ENCODE measurements around the gene PLCD1. TPM values are rescaled to one million over a fixed set of nuclear protein-coding genes. Genes with fewer than 3 reads are reported as not detected.
A peak's percentile ranks its signal among the peaks of the same experiment; 100 is the strongest.

The PLCD1 gene
- total RNA-seq, 1 experiment from 2014 or later: 27.1 TPM

DNA sequence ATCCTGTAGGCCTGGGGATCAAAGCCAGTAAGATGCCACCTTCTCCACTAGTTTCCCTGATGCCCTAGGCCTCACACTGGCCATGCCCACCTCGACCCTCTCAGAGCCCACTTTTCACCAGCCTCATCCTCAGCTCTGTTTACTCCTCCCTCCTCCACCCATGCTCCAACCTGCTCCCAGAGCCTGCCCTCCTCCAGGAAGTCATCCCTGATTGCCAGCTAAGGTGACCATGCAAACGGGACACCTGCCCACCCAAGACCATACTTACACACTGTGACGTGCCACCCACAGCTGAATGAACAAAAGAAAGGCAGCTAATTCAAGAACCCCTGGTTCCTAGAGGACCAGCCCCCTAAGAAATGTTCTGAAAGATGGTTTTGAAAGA is 9.1 kb downstream of the PLCD1 start:
- Histone ChIP-seq H2BK12ac (ENCODE audit: insufficient read length, low read depth, low read length) (no peak overlapping the region), H3K4me2 (ENCODE audit: insufficient read depth, insufficient read length, low read length) (no peak overlapping the region), H2BK20ac (ENCODE audit: low read depth, low read length, poor library complexity, severe bottlenecking) (no peak overlapping the region), H3K79me1 (ENCODE audit: insufficient read depth, low read depth, low read length, poor library complexity, severe bottlenecking) (no peaks in the 10 kb centered on the region), H3K23ac (ENCODE audit: insufficient read length, low read depth, low read length) (no peak overlapping the region), H3K9ac (ENCODE audit: extremely low read depth, insufficient read length, low read length) (no peak overlapping the region), H4K20me1 (ENCODE audit: control insufficient read depth, insufficient read depth, insufficient read length) (no peaks in the 10 kb centered on the region), H4K8ac (replicated peaks; ENCODE audit: insufficient read length, low read depth, low read length) (no peak overlapping the region), H3K4me1 (ENCODE audit: insufficient read depth, low read length) (no peaks in the 10 kb centered on the region), H3K27ac (ENCODE audit: insufficient read length, low read depth, low read length) (no peak overlapping the region), H3K9me3 (ENCODE audit: control insufficient read depth, low read depth, low read length) (no peaks in the 10 kb centered on the region), H3K18ac (ENCODE audit: insufficient read length, low read depth, low read length) (no peak overlapping the region), H3K27me3 (ENCODE audit: insufficient read depth, low read length) (no peaks in the 10 kb centered on the region; the same call in 1 of the 2 replicates), H4K91ac (ENCODE audit: insufficient read length, low read depth, low read length) (no peak overlapping the region), H3K14ac (ENCODE audit: insufficient read depth, low read length) (no peak overlapping the region), H2AK5ac (ENCODE audit: insufficient read length, low read length) (no peak overlapping the region), H2BK5ac (ENCODE audit: insufficient read length, low read length) (no peak overlapping the region), H2BK120ac (ENCODE audit: low read depth, low read length, poor library complexity, severe bottlenecking) (no peak overlapping the region), H3K79me2 (ENCODE audit: insufficient read depth, low read length) (no peaks in the 10 kb centered on the region), H3K4ac (ENCODE audit: low read depth, low read length) (no peak overlapping the region), H4K5ac (ENCODE audit: insufficient read length, low read depth, low read length) (no peak overlapping the region), H2BK15ac (ENCODE audit: low read depth, low read length) (no peak overlapping the region), H3T11ph (ENCODE audit: low read length) (no peak overlapping the region), H3K23me2 (ENCODE audit: insufficient read length, low read depth, low read length, poor library complexity, severe bottlenecking) (peaks cover 5% of the 10 kb centered on the region), H3K56ac (ENCODE audit: insufficient read length, low read depth, low read length) (no peak overlapping the region), H2AFZ (ENCODE audit: low read length) (no peak overlapping the region)
- peak overlapping the region in 1 of 3 experiments; percentile 67; a peak in 1 of 7 replicates for H3K27ac Mint-ChIP-seq
- no peaks in the 10 kb centered on the region; the same call in 1 of the 2 replicates for H3K27me3 Mint-ChIP-seq (ENCODE audit: low read depth)
- no peaks in the 10 kb centered on the region for H3K9me3 Mint-ChIP-seq
- no peak overlapping the region for H3K4me3 Mint-ChIP-seq
- no CpG with 5 or more reads among the region's 3 CpGs for WGBS (ENCODE audit: extremely low coverage, insufficient read length, low lambda C conversion rate)
- DNase-seq: no peak
- TF ChIP-seq, protein P1, sequence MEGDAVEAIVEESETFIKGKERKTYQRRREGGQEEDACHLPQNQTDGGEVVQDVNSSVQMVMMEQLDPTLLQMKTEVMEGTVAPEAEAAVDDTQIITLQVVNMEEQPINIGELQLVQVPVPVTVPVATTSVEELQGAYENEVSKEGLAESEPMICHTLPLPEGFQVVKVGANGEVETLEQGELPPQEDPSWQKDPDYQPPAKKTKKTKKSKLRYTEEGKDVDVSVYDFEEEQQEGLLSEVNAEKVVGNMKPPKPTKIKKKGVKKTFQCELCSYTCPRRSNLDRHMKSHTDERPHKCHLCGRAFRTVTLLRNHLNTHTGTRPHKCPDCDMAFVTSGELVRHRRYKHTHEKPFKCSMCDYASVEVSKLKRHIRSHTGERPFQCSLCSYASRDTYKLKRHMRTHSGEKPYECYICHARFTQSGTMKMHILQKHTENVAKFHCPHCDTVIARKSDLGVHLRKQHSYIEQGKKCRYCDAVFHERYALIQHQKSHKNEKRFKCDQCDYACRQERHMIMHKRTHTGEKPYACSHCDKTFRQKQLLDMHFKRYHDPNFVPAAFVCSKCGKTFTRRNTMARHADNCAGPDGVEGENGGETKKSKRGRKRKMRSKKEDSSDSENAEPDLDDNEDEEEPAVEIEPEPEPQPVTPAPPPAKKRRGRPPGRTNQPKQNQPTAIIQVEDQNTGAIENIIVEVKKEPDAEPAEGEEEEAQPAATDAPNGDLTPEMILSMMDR (conservative IDR thresholded peaks at IDR 0.05): no peak
- peaks cover 5 to 23% (median 13%) of the 10 kb centered on the region in 3 experiments; a peak in 6 of 7 replicates for H3K36me3 Mint-ChIP-seq (ENCODE audit: insufficient read depth in 1 of 3, low read depth in 3 of 3)
- peaks cover 7 to 9% of the 10 kb centered on the region in 2 experiments for H3K4me1 Mint-ChIP-seq

All from H9 (cell line).